ENCODE measurements around the gene AKAP1.
A peak's percentile ranks its signal among the peaks of the same experiment; 100 is the strongest.

DNA sequence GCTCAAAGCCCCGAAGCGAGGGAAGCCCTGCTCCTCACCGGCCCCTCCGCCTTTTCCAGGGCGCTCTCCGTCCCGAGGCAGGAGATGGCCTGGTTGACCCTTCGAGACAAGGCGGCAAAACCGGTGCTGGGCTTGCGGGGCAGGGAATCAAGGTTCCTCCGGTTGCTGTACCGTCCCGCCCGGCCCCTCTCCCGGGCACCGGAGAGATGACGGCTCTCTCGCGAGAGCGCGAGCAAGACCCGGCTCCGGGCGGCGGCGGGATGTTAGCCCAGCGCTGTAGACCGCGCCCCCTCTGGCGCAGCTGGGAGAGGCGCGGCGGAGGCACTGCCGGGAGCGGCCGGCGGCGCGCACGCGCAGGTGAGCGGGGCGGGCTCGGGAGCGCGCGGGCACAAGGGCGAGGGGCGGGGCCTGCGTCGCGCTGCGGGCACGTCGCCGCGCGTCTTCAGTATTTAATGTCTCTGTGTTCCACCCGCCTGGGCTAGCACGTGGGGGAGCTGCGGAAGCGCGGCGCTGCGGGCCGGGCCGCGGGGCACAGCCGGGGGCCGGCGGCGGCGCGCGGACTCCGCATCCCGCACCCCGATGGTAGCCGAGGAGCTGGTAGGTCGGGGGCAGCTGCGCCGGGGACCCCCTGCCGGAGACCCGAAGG lies at the start of gene AKAP1:
- TF ChIP-seq POLR2AphosphoS5 (IDR thresholded peaks at IDR 0.05; ENCODE audit: low read depth, low read length) (peak; percentile 92), TAF1 (IDR thresholded peaks at IDR 0.05; ENCODE audit: low read depth, low read length) (peak; percentile 71), PAX5 (IDR thresholded peaks at IDR 0.05; ENCODE audit: insufficient read depth, low read length, severe bottlenecking) (no peak), POLR2A (IDR thresholded peaks at IDR 0.05; ENCODE audit: low read depth, low read length) (peak; percentile 91)
